Calu3 (cell line): ENCODE measurements around the gene FRG1. TPM values are rescaled to one million over a fixed set of nuclear protein-coding genes. Genes with fewer than 3 reads are reported as not detected.
"Not testable (repeated sequence)": the region's sequence is repeated elsewhere in the genome, so short reads cannot be mapped to it uniquely, and the experiment has no call there.

ENCODE experiments used
- Bru-seq: library from RNA; stranded (reverse); fragments of 400-500 nt; gene quantifications from one replicate; lab custom pipeline; 2021; lab: Mats Ljungman, UMichigan
- BruChase-seq, 2 experiments: library from RNA; stranded (reverse); fragments of 400-500 nt; gene quantifications; one replicate each; lab custom pipeline; 2021; lab: Mats Ljungman, UMichigan
- BruUV-seq: library from RNA; stranded (reverse); fragments of 400-500 nt; replicated peaks from 2 replicates; lab custom pipeline; 2021; lab: Mats Ljungman, UMichigan
- CTCF ChIA-PET: fragments of 300-600 bp; sonication (Branson Sonifier 250); formaldehyde crosslinking; loops from one replicate; lab custom pipeline; 2022; ENCODE audit warnings: antibody characterized with exemption; lab: Charles Lee
- DNase-seq: peaks from one replicate; pipeline ENCODE4 v3.0.0; 2022
- H3K27ac Mint-ChIP-seq: one replicate; pipeline ENCODE4 v1.8.0; 2022; ENCODE audit warnings: mixed read lengths; ENCODE audit not compliant: unreplicated experiment
- H3K27me3 Mint-ChIP-seq: one replicate; pipeline ENCODE4 v1.8.0; 2022; ENCODE audit warnings: mixed read lengths; ENCODE audit not compliant: unreplicated experiment
- H3K36me3 Mint-ChIP-seq: one replicate; pipeline ENCODE4 v1.8.0; 2022; ENCODE audit warnings: mild to moderate bottlenecking, moderate library complexity, mixed read lengths; ENCODE audit not compliant: insufficient read depth, unreplicated experiment
- H3K4me1 Mint-ChIP-seq: one replicate; pipeline ENCODE4 v1.8.0; 2022; ENCODE audit warnings: mild to moderate bottlenecking, low read depth, mixed read lengths; ENCODE audit not compliant: unreplicated experiment
- H3K4me3 Mint-ChIP-seq: one replicate; pipeline ENCODE4 v1.8.0; 2022; ENCODE audit warnings: mild to moderate bottlenecking, low read depth, moderate library complexity, mixed read lengths; ENCODE audit not compliant: unreplicated experiment
- H3K9me3 Mint-ChIP-seq: one replicate; pipeline ENCODE4 v1.8.0; 2022; ENCODE audit warnings: low read depth, mixed read lengths; ENCODE audit not compliant: unreplicated experiment
- CTCF ChIP-seq: fragments of 200-600 bp; IDR thresholded peaks from one replicate; pipeline ENCODE4 v1.8.0; 2022; ENCODE audit warnings: antibody characterized with exemption; ENCODE audit not compliant: unreplicated experiment
- intact Hi-C: fragments of 100-400 bp; cut with micrococcal nuclease; formaldehyde crosslinking; loops from one replicate; pipeline ENCODE4 v1.10.0; 2022; ENCODE audit not compliant: unreplicated experiment
- long read RNA-seq: library from polyadenylated mRNA; stranded (forward); transcript quantifications from one replicate; pipeline ENCODE4 v2.0.0, GENCODE V29; 2022
- total RNA-seq: library from RNA; stranded (reverse); gene quantifications from 2 replicates; pipeline ENCODE4 v1.2.3, GENCODE V29; 2022

Gene FRG1
- total RNA-seq: 24.2 and 31.8 TPM in 2 replicates
- percentile 63 among the genes with signal in this experiment for Bru-seq, nascent RNA
- percentile 48 among the genes with signal in this experiment for BruChase-seq, experiment 1, labeled RNA remaining after a 6-hour chase
- percentile 46 among the genes with signal in this experiment for BruChase-seq, experiment 2, labeled RNA remaining after a 2-hour chase
- long read RNA-seq, transcript FRG1-201 (9 exons, 1,074 nt): major isoform, 34 of 37 reads
- long read RNA-seq, partial matches to known transcripts: 1 of 37 reads
- long read RNA-seq, other reads (novel, unspliced or antisense): 2 of 37 reads

DNA sequence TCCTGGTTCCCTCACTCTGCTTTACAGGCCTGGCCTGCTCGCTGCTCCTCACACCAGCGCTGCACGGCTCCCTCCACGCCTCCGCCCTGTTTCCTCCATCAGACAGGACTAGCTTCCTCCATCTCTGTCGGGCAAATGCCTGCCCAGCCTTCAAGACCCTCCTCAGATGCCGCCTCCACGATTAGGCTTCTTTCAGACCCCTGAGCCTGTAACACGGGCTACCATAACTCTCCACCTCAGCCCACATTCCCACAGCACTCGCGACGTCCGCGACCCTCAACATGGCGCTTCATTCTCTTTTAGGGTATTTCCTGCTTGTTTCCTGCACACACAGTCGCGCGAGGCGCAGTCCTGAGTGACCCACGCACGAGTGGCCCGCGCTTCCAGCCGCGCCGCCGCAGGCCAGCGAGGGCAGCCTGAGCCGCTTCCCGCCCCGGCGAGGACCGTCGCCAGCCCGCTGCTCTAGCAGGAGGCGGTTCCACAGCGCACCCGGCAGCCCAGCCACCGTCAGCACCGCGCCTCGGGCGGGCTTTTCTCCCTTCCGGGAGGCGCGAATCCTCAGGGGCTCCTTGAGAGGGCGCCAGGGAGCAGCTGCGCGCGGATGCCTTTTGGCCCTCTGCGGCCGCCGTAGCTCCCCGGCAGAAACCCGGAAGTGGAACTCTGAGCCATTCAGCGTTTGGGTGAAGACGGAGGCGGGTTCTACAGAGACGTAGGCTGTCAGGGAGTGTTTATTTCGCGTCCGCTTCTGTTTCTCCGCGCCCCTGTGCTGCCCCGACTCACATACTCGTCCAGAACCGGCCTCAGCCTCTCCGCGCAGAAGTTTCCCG, at the start of gene FRG1:
Gene FRG1 (plus strand): TSS at position 695 of the 827 bp plus-strand sequence. CDS start 138 bp downstream, outside the sequence.
- DNase-seq: peak; percentile 92
- Mint-ChIP-seq H3K4me1 (peaks cover 13% of the 10 kb centered on the region), H3K9me3 (peaks cover 3% of the 10 kb centered on the region), H3K4me3 (peak within 1 kb of the TSS; percentile 97), H3K27me3 (no peaks in the 10 kb centered on the region), H3K27ac (peak within 1 kb of the TSS; percentile 92), H3K36me3 (peaks cover 20% of the 10 kb centered on the region)
- BruUV-seq: no TSS peak
- TF ChIP-seq CTCF: peak; percentile 70
- intact Hi-C loops: no loop called here
- CTCF ChIA-PET: no interaction called here

DNA sequence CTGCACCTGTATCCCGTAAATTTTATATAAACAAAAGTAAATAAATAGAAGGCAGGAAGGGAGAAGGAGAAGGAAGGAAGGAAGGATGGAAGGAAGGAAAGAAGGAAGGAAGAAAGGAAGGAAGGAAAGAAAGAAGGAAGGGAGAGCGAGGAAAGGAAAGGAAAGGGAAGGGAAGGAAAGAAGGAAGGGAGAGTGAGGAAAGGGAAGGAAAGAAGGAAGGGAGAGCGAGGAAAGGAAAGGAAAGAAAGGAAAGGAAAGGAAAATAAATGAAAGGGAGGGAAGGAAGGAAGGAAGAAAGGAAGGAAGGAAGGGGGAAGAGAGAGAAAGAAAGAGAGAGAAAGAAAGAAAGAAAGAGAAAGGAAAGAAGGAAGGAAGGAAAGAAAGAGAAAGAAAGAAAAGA, 43.0 kb upstream of the FRG1 start:
- Mint-ChIP-seq H3K36me3 (no peaks in the 10 kb centered on the region), H3K27me3 (no peaks in the 10 kb centered on the region), H3K4me3 (no peak overlapping the region), H3K4me1 (no peaks in the 10 kb centered on the region), H3K27ac (no peak overlapping the region), H3K9me3 (peaks cover 17% of the 10 kb centered on the region)
- no peak for TF ChIP-seq CTCF
- DNase-seq: no peak
- intact Hi-C loops: no loop called here
- CTCF ChIA-PET: no interaction called here
- no TSS peak for BruUV-seq

DNA sequence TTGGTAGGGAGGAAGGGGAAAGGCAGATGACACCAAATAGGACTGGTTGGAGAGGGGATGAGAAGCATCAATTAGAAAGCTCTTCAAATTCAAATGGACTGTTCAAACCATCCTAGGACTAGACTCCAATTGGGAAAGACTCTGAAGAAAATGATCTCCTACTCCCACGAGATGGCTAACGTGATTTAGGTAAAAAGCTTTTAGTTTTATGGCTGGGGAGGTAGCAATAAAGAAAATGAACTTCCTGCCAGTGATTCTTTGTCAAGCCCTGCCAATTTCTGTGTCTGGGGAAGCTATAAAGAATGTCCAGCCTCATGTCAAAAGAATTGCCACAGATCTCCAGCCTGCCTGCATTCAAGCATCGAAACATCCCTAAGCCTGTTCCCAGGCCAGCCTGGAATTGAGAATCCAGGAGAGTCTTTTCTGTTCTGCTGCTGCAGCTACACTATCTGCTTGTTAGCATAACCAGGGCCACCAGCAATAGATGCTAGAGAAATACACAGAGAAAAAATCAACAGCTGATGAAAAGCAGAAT, 41.1 kb upstream of the FRG1 start:
- H3K27me3 Mint-ChIP-seq, H3K36me3 Mint-ChIP-seq, CTCF ChIA-PET, BruUV-seq, H3K4me1 Mint-ChIP-seq, H3K4me3 Mint-ChIP-seq, DNase-seq, H3K27ac Mint-ChIP-seq: not testable (repeated sequence)
- H3K9me3 Mint-ChIP-seq: peaks cover 17% of the 10 kb centered on the region
- intact Hi-C loops: loop anchor here (10.0 kb wide), 1 partner anchor 105 kb away; no protein-coding TSS in a partner anchor

DNA sequence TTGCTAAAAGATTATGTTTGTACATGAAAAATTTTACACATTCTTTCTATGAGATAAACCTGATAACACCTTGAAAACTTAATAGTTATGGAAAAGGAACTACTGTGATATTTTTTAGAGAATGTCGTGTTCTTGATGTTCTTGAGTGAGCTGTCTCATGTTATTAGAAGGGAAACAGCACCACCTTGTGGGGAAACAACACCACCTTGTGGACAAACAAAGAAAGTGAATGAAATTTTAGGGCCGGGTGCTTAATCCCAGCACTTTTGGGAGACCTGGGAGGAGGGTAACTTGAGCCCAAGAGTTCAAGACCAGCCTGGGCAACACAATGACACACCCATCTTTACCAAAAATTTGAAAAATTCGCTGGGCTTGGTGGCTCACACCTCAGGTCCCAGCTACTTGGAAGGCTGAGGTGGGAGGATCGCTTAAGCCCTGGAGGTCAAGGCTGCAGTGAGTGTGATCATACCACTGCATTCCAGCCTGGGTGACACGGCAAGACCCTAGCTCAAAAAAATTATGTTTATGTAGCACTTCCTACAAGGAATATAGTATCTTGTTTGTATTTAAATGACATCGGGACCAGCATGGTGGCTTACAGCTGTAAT, 36.1 kb upstream of the FRG1 start:
- H3K27me3 Mint-ChIP-seq, H3K27ac Mint-ChIP-seq, H3K4me3 Mint-ChIP-seq, BruUV-seq, H3K4me1 Mint-ChIP-seq, CTCF ChIA-PET, H3K9me3 Mint-ChIP-seq, H3K36me3 Mint-ChIP-seq: not testable (repeated sequence)
- intact Hi-C loops: loop anchor here (10.0 kb wide), 1 partner anchor 110 kb away; no protein-coding TSS in a partner anchor
- peak; percentile 38 for TF ChIP-seq CTCF
- peak; percentile 49 for DNase-seq
